ENCODE measurements around the gene OR2AJ1. TPM values are rescaled to one million over a fixed set of nuclear protein-coding genes. Genes with fewer than 3 reads are reported as not detected.

The OR2AJ1 gene
- total RNA-seq, 1 donor from 2014 or later: not detected

GRCh38 chr1:247948558-247948957 is 23.9 kb downstream of the OR2AJ1 start, which contains the start of gene OR2L8:
Gene OR2L8, plus strand, starts transcription at chr1:247948858. Its CDS starts 0 bp downstream, at chr1:247948858.
- H3F3A ChIP-seq (ENCODE audit: low read depth): no peaks in the 10 kb centered on the region
- DNase-seq (ENCODE audit: low spot score): no peak
- H3K36me3 ChIP-seq: no peaks in the 10 kb centered on the region
- Mint-ChIP-seq H3K9me3 (peaks cover 21% of the 10 kb centered on the region), H3K36me3 (no peaks in the 10 kb centered on the region), H3K4me1 (no peaks in the 10 kb centered on the region), H3K4me3 (no peak within 1 kb of the TSS), H3K27me3 (ENCODE audit: insufficient read depth, low read depth) (no peaks in the 10 kb centered on the region), H3K27ac (no peak within 1 kb of the TSS)
- no peak within 1 kb of the TSS for H3K4me3 ChIP-seq
- no peak within 1 kb of the TSS for H2AFZ ChIP-seq (replicated peaks)
- peaks cover 26% of the 10 kb centered on the region for H3K9me3 ChIP-seq (ENCODE audit: low read depth)
- H3K27me3 ChIP-seq: no peaks in the 10 kb centered on the region
- no peaks in the 10 kb centered on the region for H4K20me1 ChIP-seq (ENCODE audit: low read depth)
- no peak within 1 kb of the TSS for H3K27ac ChIP-seq
- no peak within 1 kb of the TSS for H3K4me2 ChIP-seq
- no peak for TF ChIP-seq EZH2 (IDR thresholded peaks at IDR 0.05)
- TF ChIP-seq EZH2phosphoT487 (IDR thresholded peaks at IDR 0.05): no peak
- TF ChIP-seq, protein P1, sequence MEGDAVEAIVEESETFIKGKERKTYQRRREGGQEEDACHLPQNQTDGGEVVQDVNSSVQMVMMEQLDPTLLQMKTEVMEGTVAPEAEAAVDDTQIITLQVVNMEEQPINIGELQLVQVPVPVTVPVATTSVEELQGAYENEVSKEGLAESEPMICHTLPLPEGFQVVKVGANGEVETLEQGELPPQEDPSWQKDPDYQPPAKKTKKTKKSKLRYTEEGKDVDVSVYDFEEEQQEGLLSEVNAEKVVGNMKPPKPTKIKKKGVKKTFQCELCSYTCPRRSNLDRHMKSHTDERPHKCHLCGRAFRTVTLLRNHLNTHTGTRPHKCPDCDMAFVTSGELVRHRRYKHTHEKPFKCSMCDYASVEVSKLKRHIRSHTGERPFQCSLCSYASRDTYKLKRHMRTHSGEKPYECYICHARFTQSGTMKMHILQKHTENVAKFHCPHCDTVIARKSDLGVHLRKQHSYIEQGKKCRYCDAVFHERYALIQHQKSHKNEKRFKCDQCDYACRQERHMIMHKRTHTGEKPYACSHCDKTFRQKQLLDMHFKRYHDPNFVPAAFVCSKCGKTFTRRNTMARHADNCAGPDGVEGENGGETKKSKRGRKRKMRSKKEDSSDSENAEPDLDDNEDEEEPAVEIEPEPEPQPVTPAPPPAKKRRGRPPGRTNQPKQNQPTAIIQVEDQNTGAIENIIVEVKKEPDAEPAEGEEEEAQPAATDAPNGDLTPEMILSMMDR (IDR thresholded peaks at IDR 0.05): no peak
- H3K79me2 ChIP-seq (ENCODE audit: low read depth): no peaks in the 10 kb centered on the region
- no peak within 1 kb of the TSS for H3K9ac ChIP-seq
- H3K4me1 ChIP-seq: no peaks in the 10 kb centered on the region

GRCh38 chr1:247953408-247953807 is 28.7 kb downstream of the OR2AJ1 start:
- Histone ChIP-seq H3K4me2 (no peak overlapping the region), H4K20me1 (ENCODE audit: low read depth) (no peaks in the 10 kb centered on the region), H3K4me3 (no peak overlapping the region), H3K36me3 (no peaks in the 10 kb centered on the region), H3K79me2 (ENCODE audit: low read depth) (no peaks in the 10 kb centered on the region), H3K27ac (no peak overlapping the region), H3K9me3 (ENCODE audit: low read depth) (peaks cover 16% of the 10 kb centered on the region), H3K27me3 (no peaks in the 10 kb centered on the region), H3F3A (ENCODE audit: low read depth) (no peaks in the 10 kb centered on the region), H2AFZ (replicated peaks) (no peak overlapping the region), H3K9ac (no peak overlapping the region), H3K4me1 (no peaks in the 10 kb centered on the region)
- Mint-ChIP-seq H3K27me3 (ENCODE audit: insufficient read depth, low read depth) (no peaks in the 10 kb centered on the region), H3K4me1 (no peaks in the 10 kb centered on the region), H3K9me3 (peaks cover 25% of the 10 kb centered on the region), H3K27ac (no peak overlapping the region), H3K36me3 (no peaks in the 10 kb centered on the region), H3K4me3 (no peak overlapping the region)
- no peak for TF ChIP-seq EZH2phosphoT487 (IDR thresholded peaks at IDR 0.05)
- TF ChIP-seq, protein P1 (IDR thresholded peaks at IDR 0.05): no peak
- no peak for DNase-seq (ENCODE audit: low spot score)

- H3K27me3 ChIP-seq: no peaks in the 10 kb centered on the region
- no peak for DNase-seq (ENCODE audit: low spot score)
Observed at GRCh38 chr1:247961791-247962190, 37.1 kb downstream of the OR2AJ1 start.

More at GRCh38 chr1:247961791-247962190, 37.1 kb downstream of the OR2AJ1 start:
- Histone ChIP-seq H3F3A (ENCODE audit: low read depth) (no peaks in the 10 kb centered on the region), H3K4me3 (no peak overlapping the region), H3K27ac (no peak overlapping the region), H3K9me3 (ENCODE audit: low read depth) (peaks cover 7% of the 10 kb centered on the region), H3K9ac (no peak overlapping the region), H3K79me2 (ENCODE audit: low read depth) (no peaks in the 10 kb centered on the region), H3K4me2 (no peak overlapping the region), H3K36me3 (no peaks in the 10 kb centered on the region), H2AFZ (replicated peaks) (no peak overlapping the region), H4K20me1 (ENCODE audit: low read depth) (no peaks in the 10 kb centered on the region), H3K4me1 (no peaks in the 10 kb centered on the region)
- Mint-ChIP-seq H3K27me3 (ENCODE audit: insufficient read depth, low read depth) (no peaks in the 10 kb centered on the region), H3K36me3 (no peaks in the 10 kb centered on the region), H3K27ac (no peak overlapping the region), H3K4me3 (no peak overlapping the region), H3K4me1 (no peaks in the 10 kb centered on the region), H3K9me3 (peaks cover 10% of the 10 kb centered on the region)
- TF ChIP-seq EZH2phosphoT487 (IDR thresholded peaks at IDR 0.05) (no peak), EZH2 (IDR thresholded peaks at IDR 0.05) (no peak)
- TF ChIP-seq, protein P1 (IDR thresholded peaks at IDR 0.05): no peak
